RCC 7860 (cell line): ENCODE results near the gene NAP1L4.
A peak's percentile ranks its signal among the peaks of the same experiment; 100 is the strongest.

ENCODE experiments used
- DNase-seq: peaks from one replicate; pipeline ENCODE4 v3.0.0-alpha.2; 2015; ENCODE audit warnings: low spot score
- FAIRE-seq: peaks from 2 replicates; lab custom pipeline; 2012; peaks lifted over from hg19 to GRCh38; lab: Jason Lieb, UNC

The NAP1L4 gene

GRCh38 chr11:2926611-2927051 lies 65.5 kb downstream of the NAP1L4 start:
- DNase-seq (no peak), FAIRE-seq (no peak)

GRCh38 chr11:2924821-2925675 lies 67.1 kb downstream of the NAP1L4 start:
- DNase-seq (no peak), FAIRE-seq (no peak)

GRCh38 chr11:2924381-2924780 lies 67.7 kb downstream of the NAP1L4 start:
- no peak for FAIRE-seq

GRCh38 chr11:2923446-2924375 lies 68.4 kb downstream of the NAP1L4 start:
- DNase-seq, result no peak
- FAIRE-seq, result no peak

More at GRCh38 chr11:2924381-2924780, 67.7 kb downstream of the NAP1L4 start:
- DNase-seq, result no peak

GRCh38 chr11:2922655-2923054 lies 69.5 kb downstream of the NAP1L4 start:
- FAIRE-seq, result no peak
- DNase-seq, result no peak

- FAIRE-seq (no peak), DNase-seq (no peak)
Measured at GRCh38 chr11:2921742-2922493, 70.2 kb downstream of the NAP1L4 start.

- no peak for FAIRE-seq
- DNase-seq, result no peak
Measured at GRCh38 chr11:2921261-2921660, 70.9 kb downstream of the NAP1L4 start.

GRCh38 chr11:2920343-2920742 lies 71.8 kb downstream of the NAP1L4 start:
- DNase-seq, result no peak
- no peak for FAIRE-seq

GRCh38 chr11:2919837-2920236 lies 72.3 kb downstream of the NAP1L4 start:
- FAIRE-seq, result no peak
- DNase-seq, result no peak

GRCh38 chr11:2919188-2919587 lies 72.9 kb downstream of the NAP1L4 start:
- FAIRE-seq (no peak), DNase-seq (no peak)

- no peak for FAIRE-seq
- no peak for DNase-seq
Measured at GRCh38 chr11:2917842-2918490, 74.2 kb downstream of the NAP1L4 start.

- FAIRE-seq (no peak), DNase-seq (no peak)
Measured at GRCh38 chr11:2916892-2917645, 75.1 kb downstream of the NAP1L4 start.

GRCh38 chr11:2916114-2916891 lies 75.8 kb downstream of the NAP1L4 start:
- DNase-seq (no peak), FAIRE-seq (no peak)

GRCh38 chr11:2915473-2915872 lies 76.7 kb downstream of the NAP1L4 start:
- DNase-seq (no peak), FAIRE-seq (no peak)

GRCh38 chr11:2914455-2915195 lies 77.5 kb downstream of the NAP1L4 start:
- FAIRE-seq, result no peak
- no peak for DNase-seq

- no peak for DNase-seq
- no peak for FAIRE-seq
Measured at GRCh38 chr11:2913776-2914175, 78.4 kb downstream of the NAP1L4 start.

GRCh38 chr11:2913019-2913431 lies 79.1 kb downstream of the NAP1L4 start:
- FAIRE-seq, result no peak
- peak; percentile 21 for DNase-seq

- peak; percentile 81 for FAIRE-seq
- DNase-seq, result peak; percentile 82
Measured at GRCh38 chr11:2912498-2912897, 79.6 kb downstream of the NAP1L4 start.
